ENCODE results near the gene BAD. TPM values are rescaled to one million over a fixed set of nuclear protein-coding genes. Genes with fewer than 3 reads are reported as not detected.

The BAD gene
- total and polyA plus RNA-seq, 10 of the 15 experiments (the other 5 are each of a cell fraction or from before 2014, with no cell fraction given) = 1.5 to 67.2 (median 39.6) TPM

DNA sequence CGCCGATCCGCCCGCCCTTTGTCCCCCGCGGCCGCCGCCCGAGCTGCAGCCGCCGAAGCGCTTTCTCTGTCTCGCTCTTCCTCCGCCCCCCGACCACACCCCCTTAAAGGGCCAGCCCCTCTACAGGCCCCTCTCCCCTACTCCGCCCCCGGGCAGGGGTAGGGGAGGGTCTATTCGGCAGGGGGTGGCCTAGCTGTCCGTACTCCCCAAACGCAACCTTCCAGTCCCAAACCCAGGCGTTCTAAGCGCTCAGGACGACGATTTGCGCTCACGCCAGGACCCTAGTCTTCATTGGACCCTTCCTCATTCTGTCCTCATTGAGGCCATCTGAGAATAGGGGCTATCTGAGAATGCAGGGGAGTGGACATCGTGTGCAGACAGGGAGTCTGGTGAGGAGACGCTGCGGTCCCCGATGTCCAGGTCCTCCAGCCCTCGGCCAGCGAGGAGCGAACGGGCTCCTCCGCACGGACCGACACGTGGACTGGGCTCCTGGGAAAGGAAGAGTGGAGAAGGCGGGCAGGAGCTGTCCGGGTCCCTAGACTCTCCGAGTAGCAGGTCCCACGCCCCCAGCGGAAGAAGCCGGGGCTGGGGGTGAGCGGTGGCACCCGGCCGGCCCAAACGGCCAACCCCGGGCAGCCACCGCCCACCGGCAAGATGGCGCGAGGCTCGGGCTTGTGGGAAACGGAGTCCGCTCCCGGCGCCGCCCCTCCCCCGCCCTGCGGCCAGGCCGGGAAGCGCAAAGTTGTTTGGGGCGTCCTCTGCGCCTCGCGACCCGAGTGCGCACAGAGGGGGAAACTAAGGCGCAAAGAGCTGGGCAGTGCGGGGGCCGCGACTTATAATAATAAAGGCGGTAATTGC is 37.4 kb downstream of the BAD start, which contains the start of gene PPP1R14B:
TSS of gene PPP1R14B (minus strand) at position 73 of the 858 bp plus-strand sequence. CDS start 270 bp downstream, outside the sequence.
- SMC1A ChIA-PET (ENCODE audit: uncharacterized antibody, unreplicated experiment) = interaction anchor here (1.0 to 2.0 kb wide), 4 partner anchors 23 to 43 kb away, joined by 3 to 7 read pairs (median 4); partner anchors contain the start of gene FERMT3
- peak within 1 kb of the TSS; percentile 94 for H2AFZ ChIP-seq (ENCODE audit: control insufficient read depth, low read depth, low read length)
- intact Hi-C loops (cut with micrococcal nuclease; ENCODE audit: unreplicated experiment) (no loop called here), in situ Hi-C loops (cut with MboI) (loop anchor here (25.0 kb wide), 1 partner anchor 1615 kb away; the partner anchor contains the start of genes CFL1, EFEMP2 and MUS81)
- peak within 1 kb of the TSS; percentile 98 for H3K4me2 ChIP-seq (ENCODE audit: control insufficient read depth, insufficient read depth)
- H4K20me1 ChIP-seq (ENCODE audit: control insufficient read depth, insufficient read depth) = no peaks in the 10 kb centered on the region
- no peaks in the 10 kb centered on the region for H3K9me3 ChIP-seq (replicated peaks; ENCODE audit: control insufficient read depth, insufficient read depth, low read length)
- H3K4me1 ChIP-seq (ENCODE audit: control insufficient read depth, insufficient read depth, low read length) = peaks cover 17% of the 10 kb centered on the region
- H3K36me3 ChIP-seq (ENCODE audit: control insufficient read depth in 2 of 2, insufficient read depth in 2 of 2, low read length in 1 of 2) = peaks cover 0 to 10% of the 10 kb centered on the region in 2 experiments; a peak in 2 of 4 replicates
- no peaks in the 10 kb centered on the region for H3K27me3 ChIP-seq (replicated peaks in 1 of 2; ENCODE audit: control insufficient read depth in 2 of 2, insufficient read depth in 2 of 2, low read length in 1 of 2)
- WGBS (ENCODE audit: insufficient coverage, insufficient replicate concordance, low lambda C conversion rate, missing lambda C conversion rate) = 2% methylated on average over 44 of the region's 74 CpGs
- CTCF ChIA-PET = interaction anchor here (0.8 to 6.2 kb wide), 5 partner anchors 24 to 57 kb away, joined by 3 to 66 read pairs (median 5); partner anchors contain the start of genes CATSPERZ and FERMT3
- peak within 1 kb of the TSS; percentile 92 for H3K9ac ChIP-seq (ENCODE audit: control insufficient read depth, insufficient read depth, low read length)
- no peak for FAIRE-seq
- RAD21 ChIA-PET (ENCODE audit: unreplicated experiment) = interaction anchor here (1.2 to 8.6 kb wide), 4 partner anchors 10 to 57 kb away, joined by 3 to 104 read pairs (median 10); partner anchors contain the start of gene FERMT3
- no TSS peak for BruUV-seq (replicated peaks)
- peak; percentile 75 for ATAC-seq
- peak within 1 kb of the TSS; percentile 90 for H3K27ac ChIP-seq (ENCODE audit: control insufficient read depth, insufficient read depth)
- no peak for DNase-seq (ENCODE audit: low read depth, low spot score)
- peaks cover 33% of the 10 kb centered on the region for H3K79me2 ChIP-seq (ENCODE audit: control insufficient read depth, insufficient read depth, low read length)
- peak within 1 kb of the TSS; percentile 91 for H3K4me3 ChIP-seq
- POLR2A ChIA-PET = interaction anchor here (0.6 to 7.4 kb wide), 6 partner anchors 13 to 57 kb away, joined by 4 to 82 read pairs (median 38); partner anchors contain the start of genes DNAJC4, FERMT3, NUDT22 and TRPT1
- TF ChIP-seq LARP7 (IDR thresholded peaks at IDR 0.05) (peak; percentile 58), BACH1 (IDR thresholded peaks at IDR 0.05; ENCODE audit: borderline replicate concordance) (peak; percentile 26; the same call in 1 of the 2 replicates), POLR2A (IDR thresholded peaks at IDR 0.05; ENCODE audit: low read depth, low read length) (peak; percentile 13), SMARCA5 (IDR thresholded peaks at IDR 0.05) (no peak), MYB (IDR thresholded peaks at IDR 0.05; ENCODE audit: borderline replicate concordance, low read depth, low read length) (no peak), JUND (IDR thresholded peaks at IDR 0.05; ENCODE audit: low read depth, low read length) (no peak), EGR1 (IDR thresholded peaks at IDR 0.05; ENCODE audit: borderline replicate concordance in 1 of 2, low read depth in 2 of 2, low read length in 2 of 2) (peak in 1 of 2 experiments; percentile 57; a peak in 2 of 3 replicates), SIN3A (IDR thresholded peaks at IDR 0.05; ENCODE audit: low read depth, low read length) (peak; percentile 66), ZNF207 (IDR thresholded peaks at IDR 0.05; ENCODE audit: borderline replicate concordance) (0 out of 2 replicates have a peak, but pooled peaks have one; percentile 48), RAD21 (IDR thresholded peaks at IDR 0.05; ENCODE audit: insufficient read depth, low read depth, low read length) (no peak), MXI1 (IDR thresholded peaks at IDR 0.05; ENCODE audit: low read depth, low read length) (0 out of 2 replicates have a peak, but pooled peaks have one; percentile 46), FOS (IDR thresholded peaks at IDR 0.05; ENCODE audit: borderline replicate concordance, extremely low read depth, insufficient read length) (no peak), TCF3 (IDR thresholded peaks at IDR 0.05; ENCODE audit: borderline replicate concordance, insufficient read depth, low read depth, low read length) (0 out of 2 replicates have a peak, but pooled peaks have one; percentile 7)
- TF ChIP-seq, protein P1, sequence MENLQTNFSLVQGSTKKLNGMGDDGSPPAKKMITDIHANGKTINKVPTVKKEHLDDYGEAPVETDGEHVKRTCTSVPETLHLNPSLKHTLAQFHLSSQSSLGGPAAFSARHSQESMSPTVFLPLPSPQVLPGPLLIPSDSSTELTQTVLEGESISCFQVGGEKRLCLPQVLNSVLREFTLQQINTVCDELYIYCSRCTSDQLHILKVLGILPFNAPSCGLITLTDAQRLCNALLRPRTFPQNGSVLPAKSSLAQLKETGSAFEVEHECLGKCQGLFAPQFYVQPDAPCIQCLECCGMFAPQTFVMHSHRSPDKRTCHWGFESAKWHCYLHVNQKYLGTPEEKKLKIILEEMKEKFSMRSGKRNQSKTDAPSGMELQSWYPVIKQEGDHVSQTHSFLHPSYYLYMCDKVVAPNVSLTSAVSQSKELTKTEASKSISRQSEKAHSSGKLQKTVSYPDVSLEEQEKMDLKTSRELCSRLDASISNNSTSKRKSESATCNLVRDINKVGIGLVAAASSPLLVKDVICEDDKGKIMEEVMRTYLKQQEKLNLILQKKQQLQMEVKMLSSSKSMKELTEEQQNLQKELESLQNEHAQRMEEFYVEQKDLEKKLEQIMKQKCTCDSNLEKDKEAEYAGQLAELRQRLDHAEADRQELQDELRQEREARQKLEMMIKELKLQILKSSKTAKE (IDR thresholded peaks at IDR 0.05; ENCODE audit: low read depth, poor library complexity, severe bottlenecking) = no peak
- TF ChIP-seq, protein P2, sequence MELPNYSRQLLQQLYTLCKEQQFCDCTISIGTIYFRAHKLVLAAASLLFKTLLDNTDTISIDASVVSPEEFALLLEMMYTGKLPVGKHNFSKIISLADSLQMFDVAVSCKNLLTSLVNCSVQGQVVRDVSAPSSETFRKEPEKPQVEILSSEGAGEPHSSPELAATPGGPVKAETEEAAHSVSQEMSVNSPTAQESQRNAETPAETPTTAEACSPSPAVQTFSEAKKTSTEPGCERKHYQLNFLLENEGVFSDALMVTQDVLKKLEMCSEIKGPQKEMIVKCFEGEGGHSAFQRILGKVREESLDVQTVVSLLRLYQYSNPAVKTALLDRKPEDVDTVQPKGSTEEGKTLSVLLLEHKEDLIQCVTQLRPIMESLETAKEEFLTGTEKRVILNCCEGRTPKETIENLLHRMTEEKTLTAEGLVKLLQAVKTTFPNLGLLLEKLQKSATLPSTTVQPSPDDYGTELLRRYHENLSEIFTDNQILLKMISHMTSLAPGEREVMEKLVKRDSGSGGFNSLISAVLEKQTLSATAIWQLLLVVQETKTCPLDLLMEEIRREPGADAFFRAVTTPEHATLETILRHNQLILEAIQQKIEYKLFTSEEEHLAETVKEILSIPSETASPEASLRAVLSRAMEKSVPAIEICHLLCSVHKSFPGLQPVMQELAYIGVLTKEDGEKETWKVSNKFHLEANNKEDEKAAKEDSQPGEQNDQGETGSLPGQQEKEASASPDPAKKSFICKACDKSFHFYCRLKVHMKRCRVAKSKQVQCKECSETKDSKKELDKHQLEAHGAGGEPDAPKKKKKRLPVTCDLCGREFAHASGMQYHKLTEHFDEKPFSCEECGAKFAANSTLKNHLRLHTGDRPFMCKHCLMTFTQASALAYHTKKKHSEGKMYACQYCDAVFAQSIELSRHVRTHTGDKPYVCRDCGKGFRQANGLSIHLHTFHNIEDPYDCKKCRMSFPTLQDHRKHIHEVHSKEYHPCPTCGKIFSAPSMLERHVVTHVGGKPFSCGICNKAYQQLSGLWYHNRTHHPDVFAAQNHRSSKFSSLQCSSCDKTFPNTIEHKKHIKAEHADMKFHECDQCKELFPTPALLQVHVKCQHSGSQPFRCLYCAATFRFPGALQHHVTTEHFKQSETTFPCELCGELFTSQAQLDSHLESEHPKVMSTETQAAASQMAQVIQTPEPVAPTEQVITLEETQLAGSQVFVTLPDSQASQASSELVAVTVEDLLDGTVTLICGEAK (IDR thresholded peaks at IDR 0.05; ENCODE audit: borderline replicate concordance) = 0 out of 2 replicates have a peak, but pooled peaks have one; percentile 35
